HepG2 (cell line): Measurements from ENCODE around the gene PRR4. TPM values are rescaled to one million over a fixed set of nuclear protein-coding genes. Genes with fewer than 3 reads are reported as not detected.
A peak's percentile ranks its signal among the peaks of the same experiment; 100 is the strongest.

Source experiments
- CAMTA2 ChIP-seq: sonication (generic); formaldehyde crosslinking; IDR thresholded peaks from 2 replicates; pipeline ENCODE4 v1.4.0; 2020; ENCODE audit warnings: mild to moderate bottlenecking, missing genetic modification reagents, borderline replicate concordance
- FOXA1 ChIP-seq, 2 experiments: fragments of 450-650 bp in 1 of 2; sonication (generic) in 1 of 2; formaldehyde crosslinking in 1 of 2; IDR thresholded peaks; 2 replicates each; pipeline versions ENCODE4 v1.4.0 to v1.6.1; 2016 to 2020; ENCODE audit warnings: missing genetic modification reagents in 1 of 2
- FOXK1 ChIP-seq: sonication (generic); formaldehyde crosslinking; IDR thresholded peaks from 2 replicates; pipeline ENCODE4 v1.4.0; 2020; ENCODE audit warnings: low read depth, missing genetic modification reagents, borderline replicate concordance
- HNF1B ChIP-seq: sonication (generic); formaldehyde crosslinking; IDR thresholded peaks from 2 replicates; pipeline ENCODE4 v1.5.1; 2020; ENCODE audit warnings: mild to moderate bottlenecking, moderate library complexity, missing genetic modification reagents
- MEF2D ChIP-seq: sonication (generic); formaldehyde crosslinking; IDR thresholded peaks from 2 replicates; pipeline ENCODE4 v1.5.1; 2020; ENCODE audit warnings: mild to moderate bottlenecking, missing genetic modification reagents
- RARA ChIP-seq: IDR thresholded peaks from 2 replicates; pipeline ENCODE4 v1.6.1; 2016; ENCODE audit warnings: missing genetic modification reagents, missing compliant biosample characterization
- SOX5 ChIP-seq: IDR thresholded peaks from 2 replicates; pipeline ENCODE4 v1.6.1; 2016; ENCODE audit warnings: borderline replicate concordance
- SRSF1 ChIP-seq: fragments of 200-400 bp; formaldehyde crosslinking; optimal IDR thresholded peaks from 2 replicates; pipeline ENCODE3; 2017; ENCODE audit warnings: mild to moderate bottlenecking, low read depth, low read length, moderate library complexity
- SUZ12 ChIP-seq: fragments of 150-350 bp; IDR thresholded peaks from 2 replicates; pipeline ENCODE4 v1.6.1; 2014; ENCODE audit warnings: low read depth, low read length
- ZNF224 ChIP-seq: sonication (generic); formaldehyde crosslinking; IDR thresholded peaks from 2 replicates; pipeline ENCODE4 v1.5.0; 2020; ENCODE audit warnings: mild to moderate bottlenecking, missing genetic modification reagents
- ZNF296 ChIP-seq: sonication (generic); formaldehyde crosslinking; conservative IDR thresholded peaks from 2 replicates; pipeline ENCODE4 v1.5.0; 2020; ENCODE audit warnings: mild to moderate bottlenecking, missing genetic modification reagents
- ZNF337 ChIP-seq: sonication (generic); formaldehyde crosslinking; IDR thresholded peaks from 2 replicates; pipeline ENCODE4 v1.5.1; 2020; ENCODE audit warnings: missing genetic modification reagents, low read depth, mild to moderate bottlenecking, borderline replicate concordance
- ZNF383 ChIP-seq: sonication (generic); formaldehyde crosslinking; IDR thresholded peaks from 2 replicates; pipeline ENCODE4 v1.4.0; 2020; ENCODE audit warnings: missing genetic modification reagents, mild to moderate bottlenecking, borderline replicate concordance
- ZNF652 ChIP-seq: IDR thresholded peaks from 2 replicates; pipeline ENCODE4 v1.6.1; 2016; ENCODE audit warnings: low read depth, borderline replicate concordance
- ZNF790 ChIP-seq: sonication (generic); formaldehyde crosslinking; IDR thresholded peaks from 2 replicates; pipeline ENCODE4 v1.8.0; 2022; ENCODE audit warnings: missing genetic modification reagents, mild to moderate bottlenecking, borderline replicate concordance
- ZZZ3 ChIP-seq: sonication (generic); formaldehyde crosslinking; IDR thresholded peaks from 2 replicates; pipeline ENCODE4 v1.4.0; 2020; ENCODE audit warnings: missing genetic modification reagents, mild to moderate bottlenecking, borderline replicate concordance
- polyA plus RNA-seq, 8 experiments: library from polyadenylated mRNA; depleted of rRNA in 3 of 8; stranded (reverse) in 7 of 8; unstranded in 1 of 8; fragments of >200 nt; fragmentation: Illumina TruSeq in 4 of 8; extraction: Trizol in 4 of 8; gene quantifications; 2 replicates each; pipeline versions ENCODE4 v1.2.1 to v1.2.3, GENCODE V29; 2011 to 2016; ENCODE audit warnings: low read depth in 4 of 8, missing spikeins in 1 of 8, mixed read lengths in 1 of 8; ENCODE audit not compliant: insufficient read depth in 1 of 8
- total RNA-seq, 5 experiments: library from RNA; depleted of rRNA; stranded (reverse); fragments of >200 nt; fragmentation: Illumina TruSeq; extraction: Trizol; gene quantifications; 2 replicates each; pipeline ENCODE4 v1.2.3, GENCODE V29; 2016; ENCODE audit warnings: low read depth in 1 of 5
- TF ChIP-seq, protein P1 (sequence below): sonication (generic); formaldehyde crosslinking; IDR thresholded peaks from 2 replicates; pipeline ENCODE4 v1.9.0; 2022; ENCODE audit warnings: low read depth, missing genetic modification reagents
- TF ChIP-seq, protein P2 (sequence below): sonication (generic); formaldehyde crosslinking; IDR thresholded peaks from 2 replicates; pipeline ENCODE4 v1.5.1; 2020; ENCODE audit warnings: missing genetic modification reagents, mild to moderate bottlenecking, borderline replicate concordance
- TF ChIP-seq, protein P3 (sequence below): fragments of 450-650 bp; IDR thresholded peaks from 2 replicates; pipeline ENCODE4 v1.6.1; 2016
- TF ChIP-seq, protein P4 (sequence below): sonication (generic); formaldehyde crosslinking; IDR thresholded peaks from 2 replicates; pipeline ENCODE4 v1.8.0; 2022; ENCODE audit warnings: mild to moderate bottlenecking, missing genetic modification reagents

Gene PRR4
- total and polyA plus RNA-seq, 2 of the 13 experiments (the other 11 are each of a cell fraction or from before 2014, with no cell fraction given), result 2.3 to 5.4 TPM

- TF ChIP-seq, protein P1, sequence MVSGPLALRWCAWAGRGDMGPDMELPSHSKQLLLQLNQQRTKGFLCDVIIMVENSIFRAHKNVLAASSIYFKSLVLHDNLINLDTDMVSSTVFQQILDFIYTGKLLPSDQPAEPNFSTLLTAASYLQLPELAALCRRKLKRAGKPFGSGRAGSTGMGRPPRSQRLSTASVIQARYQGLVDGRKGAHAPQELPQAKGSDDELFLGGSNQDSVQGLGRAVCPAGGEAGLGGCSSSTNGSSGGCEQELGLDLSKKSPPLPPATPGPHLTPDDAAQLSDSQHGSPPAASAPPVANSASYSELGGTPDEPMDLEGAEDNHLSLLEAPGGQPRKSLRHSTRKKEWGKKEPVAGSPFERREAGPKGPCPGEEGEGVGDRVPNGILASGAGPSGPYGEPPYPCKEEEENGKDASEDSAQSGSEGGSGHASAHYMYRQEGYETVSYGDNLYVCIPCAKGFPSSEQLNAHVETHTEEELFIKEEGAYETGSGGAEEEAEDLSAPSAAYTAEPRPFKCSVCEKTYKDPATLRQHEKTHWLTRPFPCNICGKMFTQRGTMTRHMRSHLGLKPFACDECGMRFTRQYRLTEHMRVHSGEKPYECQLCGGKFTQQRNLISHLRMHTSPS, result peak; percentile 72
- TF ChIP-seq SUZ12 (no peak), ZZZ3 (CRISPR knock-in tag) (no peak), ZNF790 (no peak), FOXA1 (IDR thresholded peaks at IDR 0.05) (peak; percentile 77), FOXA1 (CRISPR knock-in tag; IDR thresholded peaks at IDR 0.05) (peak; percentile 99), ZNF224 (no peak), SOX5 (peak; percentile 96; the same call in 1 of the 2 replicates), ZNF652 (CRISPR knock-in tag) (peak; percentile 67; the same call in 1 of the 2 replicates), CAMTA2 (CRISPR knock-in tag) (no peak), RARA (peak; percentile 93), ZNF337 (CRISPR knock-in tag) (no peak; the same call in 1 of the 2 replicates), HNF1B (CRISPR knock-in tag) (peak; percentile 92), ZNF383 (CRISPR knock-in tag) (no peak), FOXK1 (peak; percentile 92), ZNF296 (CRISPR knock-in tag) (no peak), SRSF1 (no peak), MEF2D (peak; percentile 90)
- TF ChIP-seq, protein P2, sequence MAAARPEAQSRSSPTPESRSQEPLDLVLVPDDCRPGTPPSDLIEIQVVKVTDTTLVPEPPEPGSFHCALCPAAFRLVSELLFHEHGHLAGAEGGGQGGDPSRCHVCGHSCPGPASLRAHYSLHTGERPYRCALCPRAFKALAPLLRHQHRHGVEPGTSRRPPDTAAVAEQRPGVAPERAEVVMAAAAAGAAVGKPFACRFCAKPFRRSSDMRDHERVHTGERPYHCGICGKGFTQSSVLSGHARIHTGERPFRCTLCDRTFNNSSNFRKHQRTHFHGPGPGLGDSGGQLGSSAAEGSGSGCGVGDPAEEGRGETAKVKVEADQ (CRISPR knock-in tag), result peak; percentile 86; the same call in 1 of the 2 replicates
- TF ChIP-seq, protein P3, sequence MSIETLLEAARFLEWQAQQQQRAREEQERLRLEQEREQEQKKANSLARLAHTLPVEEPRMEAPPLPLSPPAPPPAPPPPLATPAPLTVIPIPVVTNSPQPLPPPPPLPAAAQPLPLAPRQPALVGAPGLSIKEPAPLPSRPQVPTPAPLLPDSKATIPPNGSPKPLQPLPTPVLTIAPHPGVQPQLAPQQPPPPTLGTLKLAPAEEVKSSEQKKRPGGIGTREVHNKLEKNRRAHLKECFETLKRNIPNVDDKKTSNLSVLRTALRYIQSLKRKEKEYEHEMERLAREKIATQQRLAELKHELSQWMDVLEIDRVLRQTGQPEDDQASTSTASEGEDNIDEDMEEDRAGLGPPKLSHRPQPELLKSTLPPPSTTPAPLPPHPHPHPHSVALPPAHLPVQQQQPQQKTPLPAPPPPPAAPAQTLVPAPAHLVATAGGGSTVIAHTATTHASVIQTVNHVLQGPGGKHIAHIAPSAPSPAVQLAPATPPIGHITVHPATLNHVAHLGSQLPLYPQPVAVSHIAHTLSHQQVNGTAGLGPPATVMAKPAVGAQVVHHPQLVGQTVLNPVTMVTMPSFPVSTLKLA, result no peak
- TF ChIP-seq, protein P4, sequence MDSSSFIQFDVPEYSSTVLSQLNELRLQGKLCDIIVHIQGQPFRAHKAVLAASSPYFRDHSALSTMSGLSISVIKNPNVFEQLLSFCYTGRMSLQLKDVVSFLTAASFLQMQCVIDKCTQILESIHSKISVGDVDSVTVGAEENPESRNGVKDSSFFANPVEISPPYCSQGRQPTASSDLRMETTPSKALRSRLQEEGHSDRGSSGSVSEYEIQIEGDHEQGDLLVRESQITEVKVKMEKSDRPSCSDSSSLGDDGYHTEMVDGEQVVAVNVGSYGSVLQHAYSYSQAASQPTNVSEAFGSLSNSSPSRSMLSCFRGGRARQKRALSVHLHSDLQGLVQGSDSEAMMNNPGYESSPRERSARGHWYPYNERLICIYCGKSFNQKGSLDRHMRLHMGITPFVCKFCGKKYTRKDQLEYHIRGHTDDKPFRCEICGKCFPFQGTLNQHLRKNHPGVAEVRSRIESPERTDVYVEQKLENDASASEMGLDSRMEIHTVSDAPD (CRISPR knock-in tag), result 0 out of 2 replicates have a peak, but pooled peaks have one; percentile 85
Measured at GRCh38 chr12:10891937-10892336, 42.7 kb upstream of the PRR4 start (continued).
